Activated CD4-positive, alpha-beta memory T cell treated with anti-CD3 and anti-CD28 coated beads for 36 hours (primary cell): ENCODE data around the gene PCDH9. TPM values are rescaled to one million over a fixed set of nuclear protein-coding genes. Genes with fewer than 3 reads are reported as not detected.

Experiments used
- CTCF ChIA-PET: fragments of 350-600 bp; sonication (Branson Sonifier 250); formaldehyde crosslinking; loops from one replicate; lab custom pipeline; 2021; ENCODE audit warnings: antibody characterized with exemption, inconsistent platforms; lab: Charles Lee
- POLR2A ChIA-PET: fragments of 350-600 bp; sonication (Branson Sonifier 250); formaldehyde crosslinking; loops from one replicate; lab custom pipeline; 2021; ENCODE audit warnings: antibody characterized with exemption; lab: Charles Lee
- DNase-seq: peaks from one replicate; pipeline ENCODE4 v3.0.0-alpha.2; 2020
- H3K27ac Mint-ChIP-seq: one replicate; pipeline ENCODE4 v1.8.0; 2021; ENCODE audit warnings: mixed read lengths
- H3K27me3 Mint-ChIP-seq: one replicate; pipeline ENCODE4 v1.8.0; 2021; ENCODE audit warnings: mixed read lengths
- H3K36me3 Mint-ChIP-seq: one replicate; pipeline ENCODE4 v1.8.0; 2021; ENCODE audit warnings: mixed read lengths
- H3K4me1 Mint-ChIP-seq: one replicate; pipeline ENCODE4 v1.8.0; 2021; ENCODE audit warnings: low read depth, mixed read lengths
- H3K4me3 Mint-ChIP-seq: one replicate; pipeline ENCODE4 v1.8.0; 2021; ENCODE audit warnings: mild to moderate bottlenecking, mixed read lengths
- H3K9me3 Mint-ChIP-seq: one replicate; pipeline ENCODE4 v1.8.0; 2021; ENCODE audit warnings: mixed read lengths
- intact Hi-C: fragments of 100-400 bp; cut with micrococcal nuclease; formaldehyde crosslinking; loops from one replicate; pipeline ENCODE4 v1.15.1; 2023
- total RNA-seq, 2 experiments: library from RNA; stranded (reverse); gene quantifications; one replicate each; pipeline ENCODE4 v1.2.3, GENCODE V29; 2021

The PCDH9 gene
- total RNA-seq, 2 experiments from 2014 or later: under 0.01 to 0.02 TPM

DNA sequence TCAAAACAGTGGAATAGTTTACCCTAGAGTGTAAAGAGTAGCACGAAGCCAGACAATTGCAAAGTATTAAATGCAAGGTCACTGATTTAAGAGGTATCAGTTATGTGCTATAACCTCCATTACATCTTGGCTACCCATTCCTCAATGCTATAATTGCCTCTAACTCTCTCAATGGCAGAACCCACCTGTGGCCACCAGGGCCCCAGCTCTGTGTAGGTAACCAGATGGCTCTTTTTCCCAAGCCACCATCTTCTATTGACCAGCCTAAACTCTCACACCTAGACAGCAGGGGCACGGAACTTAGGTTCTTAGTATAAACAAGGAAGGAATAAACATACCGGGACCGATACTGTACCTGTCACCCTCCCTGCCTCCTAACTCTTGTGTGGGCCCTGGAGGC, 277.6 kb downstream of the PCDH9 start:
- Mint-ChIP-seq H3K27ac (no peak overlapping the region), H3K4me3 (no peak overlapping the region), H3K9me3 (peaks cover 4% of the 10 kb centered on the region), H3K4me1 (no peaks in the 10 kb centered on the region), H3K27me3 (no peaks in the 10 kb centered on the region), H3K36me3 (no peaks in the 10 kb centered on the region)
- DNase-seq: no peak
- ChIA-PET POLR2A (no interaction called here), CTCF (no interaction called here)
- intact Hi-C loops: no loop called here

DNA sequence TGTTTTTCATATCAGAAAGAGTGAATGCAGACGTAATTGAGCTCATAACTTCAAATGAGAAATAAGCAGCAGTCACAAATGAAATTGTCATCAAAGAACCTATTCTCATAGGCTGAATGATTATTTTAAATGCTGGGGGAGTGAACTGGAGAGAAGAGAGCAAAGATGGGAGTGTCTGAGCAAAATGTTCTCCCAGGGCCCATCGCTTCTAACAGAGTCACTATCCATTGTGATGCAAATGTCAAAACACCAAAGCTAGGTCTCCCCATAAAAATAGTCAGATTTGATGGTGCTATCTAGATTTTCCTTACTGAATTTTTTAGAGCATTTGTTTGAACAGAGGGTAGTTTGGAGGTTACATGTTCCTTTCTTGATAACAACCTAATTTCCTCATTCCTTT, 278.7 kb downstream of the PCDH9 start:
- Mint-ChIP-seq H3K36me3 (no peaks in the 10 kb centered on the region), H3K4me1 (no peaks in the 10 kb centered on the region), H3K27me3 (no peaks in the 10 kb centered on the region), H3K27ac (no peak overlapping the region), H3K9me3 (peaks cover 4% of the 10 kb centered on the region), H3K4me3 (no peak overlapping the region)
- intact Hi-C loops: no loop called here
- ChIA-PET CTCF (no interaction called here), POLR2A (no interaction called here)
- no peak for DNase-seq

DNA sequence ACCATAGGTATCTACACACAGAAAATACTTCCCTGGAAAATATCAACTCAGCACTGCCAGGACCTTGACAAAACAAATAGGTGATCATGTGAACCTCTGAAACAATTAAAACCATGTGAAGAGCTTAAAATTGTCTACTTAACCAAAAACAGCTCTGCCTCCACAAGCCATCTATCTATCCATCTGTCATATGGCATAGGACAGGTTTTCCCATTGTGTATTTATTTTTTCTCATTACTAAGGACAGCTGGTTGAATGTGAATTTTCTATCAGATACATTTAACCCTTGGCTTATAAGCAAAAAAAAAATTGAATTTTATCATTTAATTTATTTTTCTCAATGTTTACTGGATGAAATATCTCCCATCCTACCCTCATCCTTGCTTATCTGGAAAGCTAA, 279.5 kb downstream of the PCDH9 start:
- Mint-ChIP-seq H3K4me3 (no peak overlapping the region), H3K4me1 (no peaks in the 10 kb centered on the region), H3K36me3 (no peaks in the 10 kb centered on the region), H3K27me3 (no peaks in the 10 kb centered on the region), H3K9me3 (peaks cover 4% of the 10 kb centered on the region), H3K27ac (no peak overlapping the region)
- CTCF ChIA-PET: no interaction called here
- no peak for DNase-seq
- POLR2A ChIA-PET: no interaction called here
- intact Hi-C loops: no loop called here

DNA sequence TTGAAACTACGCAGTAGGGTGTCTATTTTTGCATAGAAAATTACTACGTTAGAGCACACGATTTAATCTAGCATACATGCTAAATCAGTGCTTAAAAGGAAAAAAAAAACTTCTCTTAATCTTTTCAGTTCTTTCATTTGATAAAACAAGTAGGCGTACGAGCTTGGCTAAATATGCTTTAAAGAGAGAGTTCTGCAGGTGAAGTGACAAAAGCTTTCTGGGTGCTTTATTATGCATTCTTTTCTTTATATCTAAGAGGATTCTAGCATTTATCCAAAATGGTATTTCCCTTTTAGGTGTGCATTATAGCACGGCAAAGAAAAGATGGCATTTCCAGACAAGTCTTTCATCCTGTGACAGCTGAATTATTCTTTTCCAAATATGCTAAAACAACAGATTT, 281.2 kb downstream of the PCDH9 start:
- ChIA-PET CTCF (no interaction called here), POLR2A (no interaction called here)
- no peak overlapping the region for H3K4me3 Mint-ChIP-seq
- intact Hi-C loops: no loop called here
- DNase-seq: no peak
- H3K27ac Mint-ChIP-seq: no peak overlapping the region
- H3K4me1 Mint-ChIP-seq: no peaks in the 10 kb centered on the region
- no peaks in the 10 kb centered on the region for H3K36me3 Mint-ChIP-seq
- H3K27me3 Mint-ChIP-seq: no peaks in the 10 kb centered on the region
- H3K9me3 Mint-ChIP-seq: peaks cover 4% of the 10 kb centered on the region

DNA sequence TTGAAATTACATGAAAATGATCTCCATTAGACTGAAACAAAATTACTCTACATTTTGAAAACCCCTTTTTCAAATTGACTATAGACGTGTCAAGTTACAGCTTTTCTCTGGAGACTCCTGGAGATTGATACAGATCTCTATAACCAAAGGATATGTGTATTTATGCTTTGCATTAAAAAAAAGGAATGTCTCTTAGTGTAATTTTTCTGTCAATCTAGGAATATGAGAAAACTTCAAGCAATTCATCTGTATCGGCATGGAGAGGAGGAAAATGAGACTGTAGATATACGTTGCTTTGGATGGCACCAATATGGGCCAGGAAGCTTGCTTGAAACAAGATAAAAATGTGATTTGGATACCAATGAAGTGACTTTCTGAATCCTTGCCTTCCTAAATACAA, 286.6 kb downstream of the PCDH9 start:
- Mint-ChIP-seq H3K4me1 (no peaks in the 10 kb centered on the region), H3K27ac (no peak overlapping the region), H3K4me3 (no peak overlapping the region), H3K9me3 (peaks cover 10% of the 10 kb centered on the region), H3K27me3 (no peaks in the 10 kb centered on the region), H3K36me3 (no peaks in the 10 kb centered on the region)
- DNase-seq: no peak
- ChIA-PET CTCF (no interaction called here), POLR2A (no interaction called here)
- intact Hi-C loops: no loop called here

DNA sequence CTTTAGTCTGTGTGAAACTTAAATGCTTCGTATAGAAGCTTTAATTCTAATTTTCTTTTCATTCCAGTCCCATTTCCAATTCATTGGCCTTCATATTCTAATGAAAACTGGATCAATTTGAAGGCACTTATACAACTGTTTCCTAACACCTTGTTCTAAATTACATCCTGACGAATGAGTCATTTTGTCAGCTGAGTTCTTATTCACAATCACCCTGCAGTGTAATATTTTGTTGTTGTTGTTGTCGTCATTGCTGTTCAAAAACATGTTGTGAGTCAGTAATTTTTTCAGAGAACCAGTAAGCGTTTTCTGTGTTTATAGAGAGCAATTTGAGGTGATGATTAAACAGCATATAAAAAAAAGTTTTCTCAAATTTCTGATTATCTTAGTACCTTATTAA, 290.0 kb downstream of the PCDH9 start:
- intact Hi-C loops: no loop called here
- Mint-ChIP-seq H3K4me3 (no peak overlapping the region), H3K36me3 (no peaks in the 10 kb centered on the region), H3K9me3 (peaks cover 10% of the 10 kb centered on the region), H3K4me1 (no peaks in the 10 kb centered on the region), H3K27ac (no peak overlapping the region), H3K27me3 (no peaks in the 10 kb centered on the region)
- ChIA-PET POLR2A (no interaction called here), CTCF (no interaction called here)
- DNase-seq: no peak

DNA sequence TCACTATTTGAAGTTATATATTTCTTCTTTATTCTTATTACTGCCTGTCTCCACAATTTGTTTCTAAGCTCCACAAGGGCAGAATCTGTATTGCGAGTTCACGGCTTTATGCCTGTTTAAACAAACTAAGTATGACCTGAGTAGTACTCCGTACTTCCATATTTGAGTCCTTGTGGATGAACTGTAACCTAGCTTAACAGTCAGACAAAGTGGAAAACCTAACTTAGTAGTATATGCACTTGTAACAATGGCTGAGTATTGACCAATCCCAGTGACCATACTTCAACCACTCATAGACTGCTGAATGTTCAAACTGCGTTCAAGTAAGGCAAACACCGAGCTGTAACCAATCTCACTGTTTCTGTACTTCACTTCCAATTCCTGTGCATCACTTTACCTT, 292.7 kb downstream of the PCDH9 start:
- Mint-ChIP-seq H3K27me3 (no peaks in the 10 kb centered on the region), H3K36me3 (no peaks in the 10 kb centered on the region), H3K4me3 (no peak overlapping the region), H3K27ac (no peak overlapping the region), H3K4me1 (no peaks in the 10 kb centered on the region), H3K9me3 (peaks cover 14% of the 10 kb centered on the region)
- DNase-seq: no peak
- CTCF ChIA-PET: no interaction called here
- intact Hi-C loops: no loop called here
- POLR2A ChIA-PET: no interaction called here

DNA sequence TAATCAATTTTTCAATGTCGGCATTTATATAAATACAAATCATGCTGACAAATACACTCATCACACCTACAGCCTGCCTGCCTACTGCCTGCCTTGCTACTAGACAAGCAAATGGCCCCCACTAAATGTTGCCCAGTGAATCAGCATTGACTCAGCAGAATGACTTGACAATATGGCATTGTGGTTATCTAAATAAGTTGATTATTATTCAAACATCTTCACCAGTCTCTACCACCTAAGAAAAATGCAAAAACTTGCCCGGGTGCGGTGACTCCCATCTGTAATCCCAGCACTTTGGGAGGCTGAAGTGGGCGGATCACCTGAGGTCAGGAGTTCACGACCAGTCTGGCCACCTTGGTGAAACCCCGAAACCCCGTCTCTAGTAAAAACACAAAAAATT, 296.1 kb downstream of the PCDH9 start:
- intact Hi-C loops: no loop called here
- CTCF ChIA-PET: no interaction called here

DNA sequence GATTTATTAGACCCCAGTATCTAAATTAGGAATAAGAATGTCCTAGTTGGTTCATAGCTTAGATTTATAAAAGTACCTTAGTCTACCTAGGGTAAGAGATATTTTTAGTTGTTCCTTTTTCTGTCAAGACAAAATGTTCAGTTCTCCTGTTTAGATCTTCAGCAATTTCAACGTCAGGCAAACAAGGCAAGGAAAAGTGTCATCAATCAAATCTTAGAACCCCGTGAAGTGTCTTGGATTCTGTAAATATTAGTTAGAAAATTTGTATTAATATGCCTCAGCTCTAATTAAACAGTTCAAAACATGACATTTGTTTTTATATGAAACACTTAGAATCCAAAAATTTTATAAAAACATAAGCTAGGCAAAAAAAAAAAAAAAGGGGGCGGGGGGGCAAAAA, 296.6 kb downstream of the PCDH9 start:
- no peaks in the 10 kb centered on the region for H3K4me1 Mint-ChIP-seq

More for the DNA sequence above, 296.1 kb downstream of the PCDH9 start:
- Mint-ChIP-seq H3K4me3 (no peak overlapping the region), H3K27me3 (no peaks in the 10 kb centered on the region), H3K4me1 (no peaks in the 10 kb centered on the region), H3K36me3 (no peaks in the 10 kb centered on the region), H3K27ac (no peak overlapping the region), H3K9me3 (peaks cover 3% of the 10 kb centered on the region)
- DNase-seq: no peak
- POLR2A ChIA-PET: no interaction called here

DNA sequence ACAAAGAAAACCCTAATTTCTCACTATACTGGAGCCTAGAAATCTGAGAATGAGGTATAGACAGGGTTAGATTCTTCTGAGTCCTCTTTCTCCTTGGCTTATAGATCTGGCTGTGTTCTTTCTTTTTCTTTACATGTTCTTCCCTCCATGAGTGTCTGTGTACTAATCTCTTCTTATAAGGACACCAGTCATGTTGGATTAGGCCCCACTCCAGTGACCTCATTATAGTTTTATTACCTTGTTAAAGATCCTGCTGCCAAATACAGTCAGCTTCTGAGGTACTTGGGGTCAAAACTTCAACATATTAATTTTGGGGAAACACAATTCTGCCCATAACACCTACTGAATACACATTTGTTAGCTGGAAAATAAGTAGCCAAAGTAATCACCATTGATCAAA, 302.6 kb downstream of the PCDH9 start:
- CTCF ChIA-PET: no interaction called here
- no peaks in the 10 kb centered on the region for H3K4me1 Mint-ChIP-seq
- no peak overlapping the region for H3K4me3 Mint-ChIP-seq
- H3K9me3 Mint-ChIP-seq: no peaks in the 10 kb centered on the region
- POLR2A ChIA-PET: no interaction called here
- intact Hi-C loops: no loop called here
- no peak overlapping the region for H3K27ac Mint-ChIP-seq
- no peaks in the 10 kb centered on the region for H3K27me3 Mint-ChIP-seq
- H3K36me3 Mint-ChIP-seq: no peaks in the 10 kb centered on the region
- no peak for DNase-seq

More for the DNA sequence above, 296.6 kb downstream of the PCDH9 start:
- intact Hi-C loops: no loop called here
- DNase-seq: no peak
- Mint-ChIP-seq H3K27ac (no peak overlapping the region), H3K4me3 (no peak overlapping the region), H3K36me3 (no peaks in the 10 kb centered on the region), H3K27me3 (no peaks in the 10 kb centered on the region), H3K9me3 (peaks cover 3% of the 10 kb centered on the region)
- POLR2A ChIA-PET: no interaction called here
- CTCF ChIA-PET: no interaction called here

DNA sequence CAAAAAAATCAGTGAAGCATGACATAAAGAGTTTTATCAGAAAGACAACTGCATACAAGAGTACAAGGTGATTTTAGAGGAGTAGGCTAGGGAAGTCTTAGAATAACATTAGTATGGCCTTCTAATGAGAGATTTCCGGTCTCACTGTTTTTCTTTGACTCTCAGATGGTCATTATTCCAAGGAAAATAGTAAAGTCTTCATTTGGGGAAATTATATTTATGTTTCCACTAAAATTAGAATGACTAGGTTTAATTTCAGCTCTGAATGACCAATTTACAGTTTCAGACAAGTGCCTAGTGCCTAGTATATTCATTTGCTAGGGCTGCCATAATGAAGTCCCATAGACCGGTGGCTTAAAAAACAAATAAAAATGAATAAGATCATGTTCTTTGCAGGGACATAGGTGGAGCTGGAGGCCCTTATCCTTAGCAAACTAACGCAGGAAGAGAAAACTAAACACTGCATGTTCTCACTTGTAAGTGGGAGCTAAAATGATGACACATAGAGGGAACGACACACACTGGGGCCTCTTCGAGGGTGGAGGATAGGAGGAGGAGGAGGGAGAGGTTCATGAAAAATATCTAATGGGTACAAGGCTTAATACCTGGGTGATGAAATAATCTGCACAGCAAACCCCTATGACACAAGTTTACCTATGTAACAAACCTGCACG, 303.1 kb downstream of the PCDH9 start:
- H3K4me1 Mint-ChIP-seq: no peaks in the 10 kb centered on the region
- ChIA-PET CTCF (no interaction called here), POLR2A (no interaction called here)
- H3K9me3 Mint-ChIP-seq: no peaks in the 10 kb centered on the region
- intact Hi-C loops: no loop called here
- no peak overlapping the region for H3K27ac Mint-ChIP-seq
- H3K27me3 Mint-ChIP-seq: no peaks in the 10 kb centered on the region
- no peak overlapping the region for H3K4me3 Mint-ChIP-seq
- H3K36me3 Mint-ChIP-seq: no peaks in the 10 kb centered on the region
- DNase-seq: no peak

DNA sequence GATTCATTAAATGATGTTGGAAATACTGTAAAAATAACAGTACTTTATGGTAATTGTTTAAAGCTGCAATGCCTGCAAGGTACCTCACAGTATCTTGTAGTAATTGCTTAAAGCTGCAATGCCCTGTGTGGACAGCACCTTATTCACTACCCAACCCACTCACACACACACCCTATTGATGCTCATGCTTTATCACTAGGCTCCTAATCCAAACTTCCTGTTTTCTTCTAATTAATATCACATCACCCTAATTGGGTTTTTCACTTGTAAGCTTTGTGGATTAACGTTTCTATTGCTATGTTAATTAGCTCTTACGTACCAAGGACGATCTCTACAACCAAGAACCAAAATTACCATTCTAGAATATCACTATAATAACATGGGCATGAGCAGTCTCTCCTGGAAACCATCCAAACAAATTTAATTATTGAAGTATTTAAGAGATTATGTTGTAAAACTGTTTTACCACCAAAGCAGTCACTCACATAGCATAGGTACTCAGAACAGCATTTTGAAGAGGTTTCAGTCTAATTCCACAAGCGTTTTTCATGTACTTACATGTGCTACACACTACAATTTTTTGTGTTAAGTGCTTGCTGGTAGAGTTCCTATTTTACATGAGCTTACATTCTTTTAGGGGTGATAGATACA, 303.8 kb downstream of the PCDH9 start:
- POLR2A ChIA-PET: no interaction called here
- CTCF ChIA-PET: no interaction called here
- no peaks in the 10 kb centered on the region for H3K27me3 Mint-ChIP-seq
- H3K4me3 Mint-ChIP-seq: no peak overlapping the region
- no peak overlapping the region for H3K27ac Mint-ChIP-seq
- H3K36me3 Mint-ChIP-seq: no peaks in the 10 kb centered on the region
- H3K9me3 Mint-ChIP-seq: no peaks in the 10 kb centered on the region
- intact Hi-C loops: no loop called here
- H3K4me1 Mint-ChIP-seq: no peaks in the 10 kb centered on the region
- DNase-seq: no peak

DNA sequence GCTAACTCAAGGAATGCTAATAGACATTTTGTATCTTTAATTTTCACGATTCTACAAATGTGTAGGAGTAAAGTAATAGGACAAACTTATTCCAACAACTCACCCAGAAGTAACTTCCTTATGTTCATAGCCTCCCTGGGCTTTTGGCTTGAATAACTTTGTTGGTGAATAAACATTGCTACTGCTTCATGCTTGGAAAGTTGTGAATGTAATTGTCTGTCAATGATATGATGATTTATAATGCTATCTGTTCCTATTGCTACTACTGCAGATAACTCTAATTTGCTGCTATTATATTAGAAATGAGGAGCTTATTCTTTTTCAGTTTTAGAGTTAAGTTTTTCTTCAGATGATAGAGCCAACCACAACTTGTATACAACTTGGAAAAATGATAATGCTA, 307.7 kb downstream of the PCDH9 start:
- Mint-ChIP-seq H3K36me3 (no peaks in the 10 kb centered on the region), H3K9me3 (peaks cover 6% of the 10 kb centered on the region), H3K27ac (no peak overlapping the region), H3K4me1 (no peaks in the 10 kb centered on the region), H3K4me3 (no peak overlapping the region), H3K27me3 (no peaks in the 10 kb centered on the region)
- intact Hi-C loops: no loop called here
- no peak for DNase-seq
- ChIA-PET CTCF (no interaction called here), POLR2A (no interaction called here)
